Stimulated activated memory B cell treated with anti-CD40 and anti-IgM and Interleukin-4, amounts not matched to agents 10 μg/mL and 1 μg/mL and 100 μg/mL, for 72 hours (primary cell): ENCODE results near the gene TBL1X.
A peak's percentile ranks its signal among the peaks of the same experiment; 100 is the strongest.

Source experiments
- ATAC-seq: fragments of 150-1000 bp; cut with Tn5 transposase; 2 replicates; pipeline ENCODE4 v1.10.0; 2021
- H3K27ac Mint-ChIP-seq: one replicate; pipeline ENCODE4 v1.8.0; 2022; ENCODE audit warnings: mild to moderate bottlenecking, mixed read lengths
- H3K27me3 Mint-ChIP-seq: one replicate; pipeline ENCODE4 v1.8.0; 2022; ENCODE audit warnings: mixed read lengths
- H3K36me3 Mint-ChIP-seq: one replicate; pipeline ENCODE4 v1.8.0; 2022; ENCODE audit warnings: mixed read lengths
- H3K4me1 Mint-ChIP-seq: one replicate; pipeline ENCODE4 v1.8.0; 2022; ENCODE audit warnings: mixed read lengths
- H3K4me3 Mint-ChIP-seq: one replicate; pipeline ENCODE4 v1.8.0; 2022; ENCODE audit warnings: mild to moderate bottlenecking, moderate library complexity, mixed read lengths
- H3K9me3 Mint-ChIP-seq: one replicate; pipeline ENCODE4 v1.8.0; 2022; ENCODE audit warnings: mixed read lengths

TBL1X gene

DNA sequence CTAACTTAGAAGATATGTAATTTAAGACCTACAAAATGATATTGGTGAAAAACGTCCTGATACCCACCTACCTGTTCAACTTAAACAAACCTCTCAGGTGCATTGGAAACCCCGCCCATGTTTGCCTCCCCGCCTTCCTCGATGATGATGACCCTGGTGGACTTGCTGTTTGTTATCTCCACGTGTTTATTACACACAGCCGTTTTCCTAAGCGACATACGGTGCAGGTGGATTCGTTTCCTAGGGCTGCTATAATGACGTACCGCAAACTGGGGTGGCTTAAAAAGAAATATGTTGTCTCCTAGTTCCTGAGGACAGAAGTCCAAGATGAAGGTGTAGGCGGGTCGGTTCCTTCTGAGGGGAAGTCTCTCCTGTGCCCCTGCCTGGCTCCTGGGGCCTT, 190.1 kb downstream of the TBL1X start:
- H3K36me3 Mint-ChIP-seq, result peaks cover 28% of the 10 kb centered on the region
- no peak overlapping the region for H3K27ac Mint-ChIP-seq
- ATAC-seq, result no peak
- H3K9me3 Mint-ChIP-seq, result peaks cover 3% of the 10 kb centered on the region
- no peak overlapping the region for H3K4me3 Mint-ChIP-seq
- H3K4me1 Mint-ChIP-seq, result peaks cover 24% of the 10 kb centered on the region
- H3K27me3 Mint-ChIP-seq, result no peaks in the 10 kb centered on the region

DNA sequence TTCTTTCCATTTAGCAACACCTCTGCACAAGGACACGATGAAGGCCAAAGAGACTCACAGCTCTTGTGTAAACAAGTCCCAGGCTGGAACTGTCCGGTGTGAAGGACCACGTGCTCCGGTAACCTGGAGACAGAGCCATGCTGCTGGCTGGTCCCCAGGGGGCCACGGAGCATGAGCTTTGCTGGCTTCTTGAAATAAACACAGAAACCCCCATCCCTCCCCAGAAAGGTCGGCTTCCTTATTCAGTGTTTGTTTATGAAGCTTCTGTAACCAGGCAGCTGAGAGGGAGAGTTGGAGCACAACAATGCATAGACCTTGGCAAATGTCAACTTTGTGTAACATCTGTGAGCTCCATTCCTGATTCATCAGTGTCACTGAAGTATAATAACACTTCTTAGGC, 191.4 kb downstream of the TBL1X start:
- peak; percentile 94 for ATAC-seq
- H3K9me3 Mint-ChIP-seq, result peaks cover 3% of the 10 kb centered on the region
- H3K4me3 Mint-ChIP-seq, result no peak overlapping the region
- no peaks in the 10 kb centered on the region for H3K27me3 Mint-ChIP-seq
- H3K36me3 Mint-ChIP-seq, result peaks cover 28% of the 10 kb centered on the region
- H3K27ac Mint-ChIP-seq, result peak overlapping the region; percentile 88
- H3K4me1 Mint-ChIP-seq, result peaks cover 24% of the 10 kb centered on the region

DNA sequence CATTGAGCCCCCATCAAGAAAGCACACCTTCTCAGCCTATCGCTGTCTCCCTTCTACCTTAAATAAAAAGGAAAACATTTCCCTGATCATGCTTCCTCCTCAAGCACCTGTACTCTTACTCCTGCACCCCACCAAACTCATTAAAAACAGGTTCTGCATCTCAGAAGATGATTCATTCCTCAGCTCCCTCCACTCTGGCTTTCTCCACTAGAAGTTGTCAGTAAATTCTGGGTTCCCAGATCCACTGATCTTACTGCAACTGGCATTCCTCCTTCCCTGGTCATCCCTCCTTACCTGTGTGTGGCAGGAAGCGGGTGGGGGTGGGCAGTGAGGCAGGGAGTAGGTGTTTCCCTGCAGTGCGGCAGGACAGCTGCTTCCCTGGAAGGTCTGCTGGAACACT, 192.0 kb downstream of the TBL1X start:
- no peaks in the 10 kb centered on the region for H3K27me3 Mint-ChIP-seq
- no peak for ATAC-seq
- peaks cover 24% of the 10 kb centered on the region for H3K4me1 Mint-ChIP-seq
- H3K4me3 Mint-ChIP-seq, result no peak overlapping the region
- H3K9me3 Mint-ChIP-seq, result peaks cover 3% of the 10 kb centered on the region
- peak overlapping the region; percentile 88 for H3K27ac Mint-ChIP-seq
- H3K36me3 Mint-ChIP-seq, result peaks cover 28% of the 10 kb centered on the region

DNA sequence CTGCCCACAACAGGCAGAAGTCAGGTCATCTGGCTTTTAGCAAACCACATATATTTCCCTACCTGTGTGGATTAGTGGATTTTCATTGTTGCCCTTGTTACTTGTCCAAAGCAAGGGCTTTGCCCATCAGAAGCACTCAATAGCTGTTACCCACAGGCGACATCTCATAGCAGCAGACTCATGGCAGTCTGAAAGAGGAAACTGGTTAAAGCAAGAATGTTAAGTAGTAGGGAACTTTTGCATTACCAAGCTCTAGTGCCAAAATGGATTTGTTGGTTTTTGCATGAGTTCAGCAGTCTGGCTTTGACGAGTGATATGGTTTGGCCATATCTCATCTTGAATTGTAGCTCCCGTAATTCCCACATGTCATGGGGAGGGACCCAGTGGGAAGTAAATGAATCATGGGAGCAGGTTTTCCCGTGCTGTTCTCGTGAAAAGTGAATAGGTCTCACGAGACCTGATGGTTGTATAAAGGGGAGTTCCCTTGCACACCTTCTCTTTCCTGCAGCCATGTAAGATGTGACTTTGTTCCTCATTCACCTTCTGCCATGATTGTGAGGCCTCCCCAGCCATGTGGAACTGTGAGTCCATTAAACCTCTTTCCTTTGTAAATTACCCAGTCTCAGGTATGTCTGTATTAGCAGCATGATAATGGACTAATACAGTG, 192.9 kb downstream of the TBL1X start:
- peak; percentile 69 for ATAC-seq
- peak overlapping the region; percentile 88 for H3K27ac Mint-ChIP-seq
- peaks cover 24% of the 10 kb centered on the region for H3K4me1 Mint-ChIP-seq
- no peak overlapping the region for H3K4me3 Mint-ChIP-seq
- peaks cover 3% of the 10 kb centered on the region for H3K9me3 Mint-ChIP-seq
- no peaks in the 10 kb centered on the region for H3K27me3 Mint-ChIP-seq
- peaks cover 28% of the 10 kb centered on the region for H3K36me3 Mint-ChIP-seq

DNA sequence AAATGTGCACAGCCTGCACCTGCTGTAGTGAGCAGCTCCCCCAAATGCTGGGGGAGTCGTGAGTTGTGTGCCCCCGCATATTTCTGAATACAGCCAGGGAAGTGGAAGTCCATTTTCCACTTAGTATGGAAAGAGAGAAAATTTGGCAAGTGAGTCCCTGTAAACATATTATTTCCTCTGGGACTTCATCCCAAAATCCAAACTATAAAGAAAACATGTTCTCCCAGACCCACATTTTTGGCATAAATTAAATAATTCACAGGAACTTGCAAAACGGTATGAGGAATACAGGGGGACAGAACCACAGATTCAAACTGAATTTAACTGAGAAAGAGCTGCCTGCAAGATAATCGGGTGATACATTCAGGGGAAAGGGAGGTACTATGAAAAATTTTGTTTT, 193.6 kb downstream of the TBL1X start:
- no peak for ATAC-seq
- peaks cover 28% of the 10 kb centered on the region for H3K36me3 Mint-ChIP-seq
- H3K4me1 Mint-ChIP-seq, result peaks cover 24% of the 10 kb centered on the region
- H3K27ac Mint-ChIP-seq, result peak overlapping the region; percentile 88
- H3K4me3 Mint-ChIP-seq, result no peak overlapping the region
- no peaks in the 10 kb centered on the region for H3K27me3 Mint-ChIP-seq
- peaks cover 3% of the 10 kb centered on the region for H3K9me3 Mint-ChIP-seq

DNA sequence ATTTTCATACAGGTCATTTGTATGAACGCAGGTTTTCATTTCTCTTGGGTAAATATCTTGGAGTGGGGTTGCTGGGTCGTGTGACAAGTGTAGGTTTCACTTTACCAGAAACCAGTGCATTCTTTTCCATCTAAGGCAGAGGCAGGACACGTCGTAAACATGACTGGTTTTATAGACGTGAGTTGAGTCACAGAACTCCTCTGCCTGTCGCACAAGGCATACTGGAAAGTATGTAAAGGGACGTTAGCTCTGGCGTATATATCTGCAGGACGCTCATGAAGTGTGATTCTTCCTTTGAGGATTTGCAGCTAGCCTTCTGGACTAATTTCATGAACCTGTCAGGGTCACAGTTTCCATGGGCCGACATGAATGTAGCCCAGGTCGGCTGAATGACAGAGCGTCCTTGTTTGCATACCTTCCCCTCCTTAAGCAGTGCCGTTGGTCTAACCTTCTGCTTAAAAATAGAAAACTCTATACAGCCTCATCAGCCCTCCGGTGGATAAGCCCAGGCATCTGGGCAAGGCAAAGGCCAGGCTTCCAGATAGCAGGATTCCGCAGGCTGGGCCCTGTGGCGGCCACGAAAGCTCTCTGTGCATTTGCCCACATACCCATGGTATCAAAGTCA, 194.8 kb downstream of the TBL1X start:
- no peaks in the 10 kb centered on the region for H3K27me3 Mint-ChIP-seq
- no peak overlapping the region for H3K27ac Mint-ChIP-seq
- peaks cover 21% of the 10 kb centered on the region for H3K36me3 Mint-ChIP-seq
- H3K9me3 Mint-ChIP-seq, result peaks cover 3% of the 10 kb centered on the region
- no peak for ATAC-seq
- H3K4me3 Mint-ChIP-seq, result no peak overlapping the region
- H3K4me1 Mint-ChIP-seq, result peaks cover 24% of the 10 kb centered on the region

DNA sequence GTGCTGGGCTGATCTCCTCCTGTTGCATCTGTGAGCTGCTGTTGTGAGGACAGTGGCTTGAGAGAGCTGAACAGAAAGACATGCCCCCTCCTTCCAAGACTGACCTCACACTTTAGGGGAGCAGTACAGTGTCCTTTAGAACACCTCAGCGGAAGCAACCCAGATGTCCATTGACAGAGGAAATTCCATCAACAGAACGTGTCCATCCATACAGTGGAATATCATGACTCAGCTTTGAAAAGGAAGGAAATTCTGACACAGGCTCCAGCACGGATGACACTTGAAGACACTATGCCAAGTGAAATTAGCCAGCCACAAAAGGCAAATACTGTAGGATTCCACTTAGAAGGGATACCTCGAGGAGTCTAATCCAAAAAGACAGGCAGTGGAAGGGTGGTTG, 197.3 kb downstream of the TBL1X start:
- Mint-ChIP-seq H3K27me3 (no peaks in the 10 kb centered on the region), H3K9me3 (peaks cover 3% of the 10 kb centered on the region), H3K27ac (no peak overlapping the region), H3K36me3 (peaks cover 14% of the 10 kb centered on the region), H3K4me1 (peaks cover 11% of the 10 kb centered on the region), H3K4me3 (no peak overlapping the region)
- ATAC-seq, result no peak

DNA sequence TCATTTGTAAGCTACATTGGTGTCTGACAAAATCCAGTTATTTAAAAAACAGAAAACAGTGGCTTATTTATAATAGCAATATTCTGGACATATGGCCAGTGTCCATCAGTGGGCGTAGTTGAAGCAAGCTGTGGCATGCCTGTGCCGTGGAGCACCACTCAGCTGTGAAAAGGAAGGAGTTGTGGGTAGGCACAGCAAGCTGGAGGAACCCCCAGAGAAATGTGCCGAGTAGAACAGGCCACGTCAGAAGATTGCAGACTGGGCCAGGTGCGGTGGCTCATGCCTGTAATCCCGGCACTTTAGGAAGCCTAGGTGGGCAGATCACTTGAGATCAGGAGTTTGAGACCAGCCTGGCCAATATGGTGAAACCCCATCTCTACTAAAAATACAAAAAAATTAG, 198.4 kb downstream of the TBL1X start:
- ATAC-seq, result no peak
- H3K4me3 Mint-ChIP-seq, result no peak overlapping the region
- no peaks in the 10 kb centered on the region for H3K27me3 Mint-ChIP-seq
- no peaks in the 10 kb centered on the region for H3K9me3 Mint-ChIP-seq
- no peak overlapping the region for H3K27ac Mint-ChIP-seq
- H3K4me1 Mint-ChIP-seq, result peaks cover 1% of the 10 kb centered on the region
- H3K36me3 Mint-ChIP-seq, result peaks cover 8% of the 10 kb centered on the region

DNA sequence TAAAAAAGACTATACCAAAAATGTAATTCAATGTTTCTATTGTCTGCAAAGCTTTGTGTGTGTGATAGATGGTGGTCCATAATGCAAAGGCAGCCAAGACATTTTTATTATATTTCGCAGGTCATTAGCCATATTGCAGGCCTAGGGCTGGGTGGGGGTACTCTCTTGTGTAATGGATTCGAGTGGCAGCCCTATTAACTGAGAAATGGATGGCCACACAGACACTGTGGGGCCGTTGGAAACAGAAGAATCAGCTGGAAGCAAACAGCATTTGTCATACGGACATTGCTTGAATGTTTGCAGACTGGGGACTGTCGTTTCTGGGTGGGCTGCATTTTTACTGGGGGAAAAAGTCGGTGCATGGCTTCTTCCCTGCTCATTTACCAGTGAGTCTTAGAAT, 199.4 kb downstream of the TBL1X start:
- H3K9me3 Mint-ChIP-seq, result no peaks in the 10 kb centered on the region
- peaks cover 5% of the 10 kb centered on the region for H3K36me3 Mint-ChIP-seq
- no peak overlapping the region for H3K27ac Mint-ChIP-seq
- ATAC-seq, result no peak
- H3K27me3 Mint-ChIP-seq, result no peaks in the 10 kb centered on the region
- no peaks in the 10 kb centered on the region for H3K4me1 Mint-ChIP-seq
- no peak overlapping the region for H3K4me3 Mint-ChIP-seq

DNA sequence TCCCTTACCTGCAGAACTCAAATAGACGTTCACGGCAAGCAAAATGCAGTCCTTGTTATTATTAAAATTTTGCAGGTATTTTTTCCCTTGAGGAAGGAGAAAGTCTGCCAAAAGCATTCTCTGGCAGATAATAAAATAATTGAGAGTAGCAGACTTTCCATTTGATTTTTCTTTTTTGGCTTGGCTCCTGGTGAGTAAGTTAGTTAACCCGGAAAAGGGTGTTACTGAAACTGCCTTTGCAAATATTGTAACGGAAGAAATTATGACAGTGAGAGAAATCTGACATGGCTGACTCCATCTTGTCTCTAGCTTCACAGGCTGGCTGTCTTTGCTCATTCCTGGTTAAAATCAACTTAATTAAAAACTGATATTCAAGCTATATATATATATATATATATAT, 200.3 kb downstream of the TBL1X start:
- Mint-ChIP-seq H3K4me3 (no peak overlapping the region), H3K27ac (no peak overlapping the region), H3K9me3 (no peaks in the 10 kb centered on the region), H3K4me1 (no peaks in the 10 kb centered on the region), H3K27me3 (no peaks in the 10 kb centered on the region), H3K36me3 (peaks cover 5% of the 10 kb centered on the region)
- ATAC-seq, result no peak

DNA sequence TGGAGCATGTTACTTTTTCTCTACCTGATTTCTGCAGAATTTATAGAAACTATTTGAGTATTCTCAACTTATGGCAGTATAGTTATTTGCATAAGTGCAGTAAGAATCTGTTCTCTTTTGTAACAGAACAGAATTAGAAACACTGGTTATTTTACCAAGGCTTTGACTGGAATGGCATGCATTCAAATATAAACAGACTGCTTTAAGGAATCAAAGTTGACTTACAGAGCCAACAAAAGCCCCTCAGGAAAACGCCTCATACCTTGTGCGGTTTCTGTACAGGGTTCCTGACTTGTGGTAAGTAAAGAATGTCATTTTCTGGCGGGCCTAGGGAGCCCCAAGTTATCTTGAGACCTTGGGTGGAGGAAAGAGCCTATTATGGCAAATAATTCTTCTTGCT, 203.7 kb downstream of the TBL1X start:
- ATAC-seq, result no peak

DNA sequence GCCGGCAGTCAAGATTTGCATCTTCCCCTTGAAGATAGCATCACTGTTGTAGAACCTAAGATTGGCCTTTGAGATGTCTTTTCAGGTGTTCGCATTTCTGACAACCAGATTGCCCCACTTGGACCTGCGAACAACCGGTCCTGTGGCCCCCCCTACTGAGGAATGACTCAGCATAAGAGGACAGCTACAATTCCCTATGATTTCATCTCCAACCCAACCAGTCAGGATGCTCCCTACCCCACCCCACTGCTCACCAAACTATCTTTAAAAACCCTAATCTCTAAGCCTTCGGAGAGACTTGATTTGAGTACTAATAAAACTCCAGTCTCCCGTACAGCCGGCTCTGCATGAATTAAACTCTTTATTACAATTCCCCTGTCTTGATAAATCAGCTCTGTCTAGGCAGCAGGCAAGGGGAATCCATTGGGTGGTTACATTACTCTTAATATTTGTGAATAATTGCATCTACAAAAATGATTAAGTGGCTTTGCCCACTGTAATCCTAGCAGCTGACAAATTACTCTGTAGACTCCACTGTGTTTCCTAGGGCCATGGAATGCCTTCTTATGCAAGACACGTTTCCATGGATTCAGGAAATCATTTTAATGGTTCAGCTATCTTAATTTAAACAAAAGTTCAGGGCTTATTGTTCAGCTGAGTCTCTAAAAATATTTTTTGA, 205.4 kb downstream of the TBL1X start:
- ATAC-seq, result no peak
- peaks cover 15% of the 10 kb centered on the region for H3K4me1 Mint-ChIP-seq
- peaks cover 11% of the 10 kb centered on the region for H3K36me3 Mint-ChIP-seq
- H3K27me3 Mint-ChIP-seq, result no peaks in the 10 kb centered on the region
- H3K27ac Mint-ChIP-seq, result no peak overlapping the region
- H3K9me3 Mint-ChIP-seq, result no peaks in the 10 kb centered on the region
- no peak overlapping the region for H3K4me3 Mint-ChIP-seq

More for the DNA sequence above, 203.7 kb downstream of the TBL1X start:
- Mint-ChIP-seq H3K9me3 (no peaks in the 10 kb centered on the region), H3K27me3 (no peaks in the 10 kb centered on the region), H3K36me3 (peaks cover 5% of the 10 kb centered on the region), H3K4me1 (peaks cover 15% of the 10 kb centered on the region), H3K4me3 (no peak overlapping the region), H3K27ac (no peak overlapping the region)

DNA sequence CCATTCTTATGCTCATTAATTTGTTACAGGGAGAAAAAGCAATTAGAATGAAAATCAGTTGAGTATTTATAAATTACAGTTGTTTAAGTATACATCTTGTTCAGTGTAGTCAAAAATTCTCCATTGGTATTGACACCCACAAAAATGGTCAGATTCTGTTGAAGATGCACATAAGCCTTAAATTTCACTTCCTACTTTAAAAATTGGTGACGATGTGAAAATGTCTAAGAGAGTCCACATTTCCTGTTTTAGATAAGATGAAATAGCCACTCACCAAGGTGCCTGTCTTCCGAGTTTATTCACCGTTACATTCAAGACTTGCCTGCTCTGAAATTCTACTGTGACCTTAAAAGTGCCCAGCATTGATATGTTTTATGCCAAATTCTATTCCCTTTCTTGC, 207.1 kb downstream of the TBL1X start:
- ATAC-seq, result peak; percentile 75
- peak overlapping the region; percentile 29 for H3K4me3 Mint-ChIP-seq
- H3K9me3 Mint-ChIP-seq, result peaks cover 6% of the 10 kb centered on the region
- H3K4me1 Mint-ChIP-seq, result peaks cover 21% of the 10 kb centered on the region
- peaks cover 6% of the 10 kb centered on the region for H3K36me3 Mint-ChIP-seq
- peak overlapping the region; percentile 60 for H3K27ac Mint-ChIP-seq
- H3K27me3 Mint-ChIP-seq, result no peaks in the 10 kb centered on the region

DNA sequence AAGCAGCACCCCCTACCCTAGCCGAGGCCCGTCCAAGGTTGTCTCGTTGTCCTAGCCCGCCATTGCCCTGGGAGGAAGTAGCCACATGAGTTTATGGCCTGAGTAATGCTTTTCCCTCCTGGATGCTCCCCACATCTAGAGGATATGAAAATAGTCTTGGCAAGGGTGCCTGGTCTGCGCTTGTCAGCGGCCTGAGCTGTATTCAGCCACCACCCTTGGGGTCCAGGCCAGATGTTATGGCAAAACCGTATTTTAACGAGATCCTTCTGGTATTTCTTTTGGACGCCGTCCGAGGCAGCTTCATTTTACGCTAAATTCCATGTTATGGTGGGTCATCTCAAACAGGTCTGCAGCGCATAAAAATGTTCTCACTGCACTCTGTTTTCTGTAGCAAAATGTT, 211.4 kb downstream of the TBL1X start:
- H3K36me3 Mint-ChIP-seq, result peaks cover 11% of the 10 kb centered on the region
- H3K27me3 Mint-ChIP-seq, result no peaks in the 10 kb centered on the region
- ATAC-seq, result no peak
- no peak overlapping the region for H3K4me3 Mint-ChIP-seq
- H3K27ac Mint-ChIP-seq, result peak overlapping the region; percentile 89
- H3K9me3 Mint-ChIP-seq, result peaks cover 6% of the 10 kb centered on the region
- H3K4me1 Mint-ChIP-seq, result peaks cover 33% of the 10 kb centered on the region

DNA sequence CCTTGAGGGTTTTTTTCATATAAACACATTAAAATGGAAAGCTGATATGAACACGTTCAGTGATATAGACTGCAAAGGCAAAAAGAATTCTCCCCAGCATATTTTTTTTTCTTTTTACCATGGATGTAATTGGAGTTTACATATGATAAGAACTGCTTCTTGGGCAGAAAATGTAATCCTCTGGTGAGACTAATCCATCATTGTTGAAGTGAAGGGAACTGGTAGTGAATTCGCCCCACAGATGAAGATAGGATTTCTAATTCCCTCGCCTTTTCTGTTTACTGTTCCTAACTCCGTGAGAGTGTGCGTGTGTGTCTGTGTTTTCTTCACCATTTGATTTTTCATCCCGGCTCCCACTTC, 211.9 kb downstream of the TBL1X start:
- Mint-ChIP-seq H3K9me3 (peaks cover 6% of the 10 kb centered on the region), H3K27ac (peak overlapping the region; percentile 89), H3K4me3 (peak overlapping the region; percentile 57), H3K27me3 (no peaks in the 10 kb centered on the region), H3K4me1 (peaks cover 29% of the 10 kb centered on the region), H3K36me3 (peaks cover 12% of the 10 kb centered on the region)
- ATAC-seq, result no peak
